Fibroblast of the aortic adventitia (primary cell): ENCODE measurements around the gene REG3A. TPM values are rescaled to one million over a fixed set of nuclear protein-coding genes. Genes with fewer than 3 reads are reported as not detected.

Experiments used
- DNase-seq: peaks from one replicate; pipeline ENCODE4 v3.0.0-alpha.2; 2010; ENCODE audit warnings: low read depth
- H3K4me3 ChIP-seq: 2 replicates; pipeline ENCODE4 v1.5.1; 2011; ENCODE audit warnings: low read depth, mild to moderate bottlenecking, control low read depth, low read length, moderate library complexity
- total RNA-seq: library from RNA; depleted of rRNA; stranded (reverse); fragments of >200 nt; gene quantifications from 2 replicates; pipeline ENCODE4 v1.2.3, GENCODE V29; 2012; ENCODE audit warnings: low replicate concordance
- TF ChIP-seq, protein P1 (sequence below): IDR thresholded peaks from 2 replicates; pipeline ENCODE4 v1.5.1; 2011; ENCODE audit warnings: mild to moderate bottlenecking, low read length, control low read depth, inconsistent platforms; ENCODE audit not compliant: insufficient read depth

REG3A gene
- total RNA-seq, 1 donor: not detected

- TF ChIP-seq, protein P1, sequence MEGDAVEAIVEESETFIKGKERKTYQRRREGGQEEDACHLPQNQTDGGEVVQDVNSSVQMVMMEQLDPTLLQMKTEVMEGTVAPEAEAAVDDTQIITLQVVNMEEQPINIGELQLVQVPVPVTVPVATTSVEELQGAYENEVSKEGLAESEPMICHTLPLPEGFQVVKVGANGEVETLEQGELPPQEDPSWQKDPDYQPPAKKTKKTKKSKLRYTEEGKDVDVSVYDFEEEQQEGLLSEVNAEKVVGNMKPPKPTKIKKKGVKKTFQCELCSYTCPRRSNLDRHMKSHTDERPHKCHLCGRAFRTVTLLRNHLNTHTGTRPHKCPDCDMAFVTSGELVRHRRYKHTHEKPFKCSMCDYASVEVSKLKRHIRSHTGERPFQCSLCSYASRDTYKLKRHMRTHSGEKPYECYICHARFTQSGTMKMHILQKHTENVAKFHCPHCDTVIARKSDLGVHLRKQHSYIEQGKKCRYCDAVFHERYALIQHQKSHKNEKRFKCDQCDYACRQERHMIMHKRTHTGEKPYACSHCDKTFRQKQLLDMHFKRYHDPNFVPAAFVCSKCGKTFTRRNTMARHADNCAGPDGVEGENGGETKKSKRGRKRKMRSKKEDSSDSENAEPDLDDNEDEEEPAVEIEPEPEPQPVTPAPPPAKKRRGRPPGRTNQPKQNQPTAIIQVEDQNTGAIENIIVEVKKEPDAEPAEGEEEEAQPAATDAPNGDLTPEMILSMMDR: no peak
- no peak for DNase-seq
- no peak overlapping the region for H3K4me3 ChIP-seq
These were observed 33.9 kb downstream of the REG3A start for GRCh38 chr2:79125721-79125985.

GRCh38 chr2:79124907-79125720, 34.4 kb downstream of the REG3A start:
- H3K4me3 ChIP-seq: no peak overlapping the region
- TF ChIP-seq, protein P1: no peak
- no peak for DNase-seq

DNA sequence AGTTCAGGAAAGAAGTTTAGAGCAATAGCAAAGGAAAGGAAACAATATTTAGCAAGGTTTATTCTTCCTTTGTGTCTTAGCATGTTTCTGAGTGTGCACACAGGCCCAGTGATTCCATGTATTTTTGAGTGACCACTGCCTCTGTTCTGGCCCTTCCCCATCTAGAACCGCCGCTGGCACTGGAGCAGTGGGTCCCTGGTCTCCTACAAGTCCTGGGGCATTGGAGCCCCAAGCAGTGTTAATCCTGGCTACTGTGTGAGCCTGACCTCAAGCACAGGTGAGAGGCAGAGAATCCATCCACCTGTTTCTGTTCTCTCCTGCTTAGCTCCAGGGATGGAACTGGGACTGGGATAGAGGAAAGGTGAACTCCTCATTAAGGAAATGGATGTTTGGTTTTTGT, 36.9 kb downstream of the REG3A start:
- no peak for DNase-seq
- TF ChIP-seq, protein P1: no peak
- no peak overlapping the region for H3K4me3 ChIP-seq

- no peak for DNase-seq
- H3K4me3 ChIP-seq: no peak within 1 kb of the TSS
- TF ChIP-seq, protein P1: no peak
These were observed 39.3 kb downstream of the REG3A start, which contains the start of gene REG1A for GRCh38 chr2:79120194-79120713. Gene REG1A, plus strand, starts transcription at chr2:79120488. Its CDS starts 374 bp downstream, at chr2:79120862.

GRCh38 chr2:79116997-79117928, 42.3 kb downstream of the REG3A start:
- no peak overlapping the region for H3K4me3 ChIP-seq
- DNase-seq: no peak
- TF ChIP-seq, protein P1: no peak

GRCh38 chr2:79114797-79115494, 44.6 kb downstream of the REG3A start:
- DNase-seq: no peak
- no peak overlapping the region for H3K4me3 ChIP-seq
- TF ChIP-seq, protein P1: no peak
